Smooth muscle cell (in vitro differentiated cells): ENCODE results near the gene YEATS2. TPM values are rescaled to one million over a fixed set of nuclear protein-coding genes. Genes with fewer than 3 reads are reported as not detected.

Source experiments
- DNase-seq: peaks from one replicate; lab custom pipeline; 2025; ENCODE audit not compliant: unreplicated experiment; lab: John Stamatoyannopoulos, UW
- H2AFZ ChIP-seq: fragments of 200-600 bp; sonication (generic); 2 replicates; pipeline ENCODE4 v1.6.0; 2016; ENCODE audit warnings: antibody characterized with exemption, low read depth, mild to moderate bottlenecking
- H3F3A ChIP-seq: fragments of 200-600 bp; sonication (generic); 2 replicates; pipeline ENCODE4 v1.6.0; 2017; ENCODE audit warnings: antibody characterized with exemption, low read depth
- H3K27ac ChIP-seq: fragments of 200-600 bp; sonication (generic); 2 replicates; pipeline ENCODE4 v1.5.1; 2016; ENCODE audit warnings: low read depth, mild to moderate bottlenecking
- H3K27me3 ChIP-seq: fragments of 200-600 bp; sonication (generic); 2 replicates; pipeline ENCODE4 v1.6.1; 2016; ENCODE audit warnings: low read depth, mild to moderate bottlenecking
- H3K36me3 ChIP-seq: fragments of 200-600 bp; sonication (generic); 2 replicates; pipeline ENCODE4 v1.5.1; 2016; ENCODE audit warnings: low read depth
- H3K4me1 ChIP-seq: fragments of 200-600 bp; sonication (generic); 2 replicates; pipeline ENCODE4 v1.5.1; 2016; ENCODE audit warnings: low read depth
- H3K4me2 ChIP-seq: fragments of 200-600 bp; sonication (generic); 2 replicates; pipeline ENCODE4 v1.6.0; 2016; ENCODE audit warnings: mild to moderate bottlenecking
- H3K4me3 ChIP-seq: fragments of 200-600 bp; sonication (generic); 2 replicates; pipeline ENCODE4 v1.5.1; 2016; ENCODE audit warnings: mild to moderate bottlenecking
- H3K79me2 ChIP-seq: fragments of 200-600 bp; sonication (generic); 2 replicates; pipeline ENCODE4 v1.6.0; 2016; ENCODE audit warnings: low read depth, mild to moderate bottlenecking
- H3K9ac ChIP-seq: fragments of 200-600 bp; sonication (generic); 2 replicates; pipeline ENCODE4 v1.6.0; 2016; ENCODE audit warnings: low read depth
- H3K9me3 ChIP-seq: fragments of 200-600 bp; sonication (generic); replicated peaks from 2 replicates; pipeline ENCODE4 v1.5.1; 2016; ENCODE audit warnings: low read depth
- H4K20me1 ChIP-seq: fragments of 200-600 bp; sonication (generic); 2 replicates; pipeline ENCODE4 v1.6.0; 2016; ENCODE audit warnings: low read depth
- CTCF ChIP-seq: fragments of 200-600 bp; sonication (generic); IDR thresholded peaks from 2 replicates; pipeline ENCODE4 v1.5.1; 2017; ENCODE audit warnings: borderline replicate concordance, mild to moderate bottlenecking, antibody characterized with exemption; ENCODE audit not compliant: insufficient read depth, poor library complexity, severe bottlenecking
- WGBS: methylation state at CpG from one replicate; pipeline ENCODE4 v1.1.7; 2016; ENCODE audit warnings: low lambda C conversion rate; 5-methylcytosine and 5-hydroxymethylcytosine counted together
- polyA plus RNA-seq: library from polyadenylated mRNA; unstranded; fragments of >200 nt; fragmentation: Nextera tagmentation; extraction: Ambion mirVana; gene quantifications from 2 replicates; pipeline ENCODE4 v1.2.1, GENCODE V29; 2016
- total RNA-seq: library from RNA; depleted of rRNA; stranded (reverse); fragments of >200 nt; gene quantifications from 2 replicates; pipeline ENCODE4 v1.2.3, GENCODE V29; 2014

YEATS2 gene
- total and polyA plus RNA-seq, 2 experiments from 2014 or later, result 19.9 to 30.4 TPM

GRCh38 chr3:183824761-183825455 is 127.3 kb downstream of the YEATS2 start:
- H3K4me3 ChIP-seq, result peak overlapping the region; percentile 75
- no peak for DNase-seq
- no peaks in the 10 kb centered on the region for H3F3A ChIP-seq
- no peaks in the 10 kb centered on the region for H3K79me2 ChIP-seq
- H3K9me3 ChIP-seq, result no peaks in the 10 kb centered on the region
- no peak for TF ChIP-seq CTCF
- 2% methylated on average over 63 of the region's 88 CpGs for whole genome bisulfite sequencing
- peak overlapping the region; percentile 39 for H3K9ac ChIP-seq
- H3K36me3 ChIP-seq, result no peaks in the 10 kb centered on the region
- H3K4me1 ChIP-seq, result peaks cover 7% of the 10 kb centered on the region
- peaks cover 9% of the 10 kb centered on the region for H4K20me1 ChIP-seq
- H3K27me3 ChIP-seq, result no peaks in the 10 kb centered on the region
- H2AFZ ChIP-seq, result no peak overlapping the region
- H3K27ac ChIP-seq, result no peak overlapping the region
- peak overlapping the region; percentile 98 for H3K4me2 ChIP-seq

- no peaks in the 10 kb centered on the region for H3K27me3 ChIP-seq
- peaks cover 7% of the 10 kb centered on the region for H3K4me1 ChIP-seq
- DNase-seq, result peak; percentile 16
- H3K36me3 ChIP-seq, result no peaks in the 10 kb centered on the region
- peak within 1 kb of the TSS; percentile 39 for H3K9ac ChIP-seq
- no peaks in the 10 kb centered on the region for H3K9me3 ChIP-seq
- peak within 1 kb of the TSS; percentile 98 for H3K4me2 ChIP-seq
- H3K27ac ChIP-seq, result no peak within 1 kb of the TSS
- WGBS, result 18% methylated on average over 30 of the region's 69 CpGs
- peak; percentile 35 for TF ChIP-seq CTCF
- no peaks in the 10 kb centered on the region for H3K79me2 ChIP-seq
- peaks cover 9% of the 10 kb centered on the region for H4K20me1 ChIP-seq
- H3F3A ChIP-seq, result no peaks in the 10 kb centered on the region
- no peak within 1 kb of the TSS for H2AFZ ChIP-seq
- H3K4me3 ChIP-seq, result peak within 1 kb of the TSS; percentile 75
Observed at GRCh38 chr3:183825456-183826161, 128.0 kb downstream of the YEATS2 start, which contains the start of gene MAP6D1. TSS of gene MAP6D1 (minus strand) at chr3:183825577. CDS start at chr3:183825547, 30 bp downstream.

- H3K27me3 ChIP-seq, result no peaks in the 10 kb centered on the region
- H3K36me3 ChIP-seq, result no peaks in the 10 kb centered on the region
- no peak overlapping the region for H3K4me2 ChIP-seq
- no peak for DNase-seq
- H3F3A ChIP-seq, result no peaks in the 10 kb centered on the region
- H3K4me3 ChIP-seq, result no peak overlapping the region
- 96% methylated on average over 14 of the region's 14 CpGs for WGBS
- no peak overlapping the region for H2AFZ ChIP-seq
- peaks cover 9% of the 10 kb centered on the region for H4K20me1 ChIP-seq
- no peak overlapping the region for H3K27ac ChIP-seq
- H3K9ac ChIP-seq, result no peak overlapping the region
- H3K79me2 ChIP-seq, result no peaks in the 10 kb centered on the region
- H3K4me1 ChIP-seq, result peaks cover 7% of the 10 kb centered on the region
- TF ChIP-seq CTCF, result no peak
- no peaks in the 10 kb centered on the region for H3K9me3 ChIP-seq
Observed at GRCh38 chr3:183826448-183827250, 129.1 kb downstream of the YEATS2 start.
